ENCODE measurements around the gene TGIF1. TPM values are rescaled to one million over a fixed set of nuclear protein-coding genes. Genes with fewer than 3 reads are reported as not detected.
A peak's percentile ranks its signal among the peaks of the same experiment; 100 is the strongest.

TGIF1 gene
- polyA plus RNA-seq, 3 donors: 32.2 to 109 (median 39.8) TPM

DNA sequence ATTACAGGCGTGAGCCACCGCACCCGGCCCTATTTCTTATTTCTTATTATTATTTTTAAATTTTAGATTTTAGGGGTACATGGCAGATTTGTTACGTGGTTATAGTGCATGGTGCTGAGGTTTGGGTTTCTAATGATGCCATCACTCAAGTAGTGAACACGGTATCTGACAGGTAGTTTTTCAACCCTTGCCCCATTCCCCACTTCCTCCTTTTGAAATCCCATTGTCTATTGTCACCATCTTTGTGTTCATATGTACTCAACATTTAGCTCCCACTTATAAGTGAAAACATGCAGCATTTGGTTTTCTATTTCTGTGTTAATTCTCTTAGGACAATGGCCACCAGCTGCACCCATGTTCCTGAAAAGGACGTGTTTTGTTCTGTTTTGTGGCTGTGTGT, 39.5 kb downstream of the TGIF1 start:
- Mint-ChIP-seq H3K27me3 (ENCODE audit: low read depth in 3 of 3) (peaks cover 0 to 5% (median 0%) of the 10 kb centered on the region in 3 donors), H3K9me3 (no peaks in the 10 kb centered on the region), H3K36me3 (no peaks in the 10 kb centered on the region), H3K27ac (no peak overlapping the region), H3K4me1 (peaks cover 22% of the 10 kb centered on the region), H3K4me3 (no peak overlapping the region)
- Histone ChIP-seq H3K4me2 (replicated peaks; ENCODE audit: extremely low read depth, low read length, poor library complexity, severe bottlenecking) (no peak overlapping the region), H3K79me2 (ENCODE audit: insufficient read depth, low read length) (no peaks in the 10 kb centered on the region), H3K9me3 (replicated peaks in 1 of 2; ENCODE audit: control insufficient read depth in 1 of 2, insufficient read depth in 1 of 2, low read length in 2 of 2) (no peaks in the 10 kb centered on the region), H3K4me3 (replicated peaks in 1 of 3; ENCODE audit: low read depth in 2 of 3, low read length in 3 of 3) (no peak overlapping the region), H3K36me3 (replicated peaks in 1 of 2; ENCODE audit: control insufficient read depth in 1 of 2, insufficient read depth in 2 of 2, low read length in 2 of 2) (no peaks in the 10 kb centered on the region), H3K27me3 (ENCODE audit: control insufficient read depth in 2 of 2, insufficient read depth in 2 of 2, low read length in 2 of 2) (no peaks in the 10 kb centered on the region), H4K20me1 (ENCODE audit: insufficient read depth, low read length) (no peaks in the 10 kb centered on the region), H3K4me1 (ENCODE audit: control insufficient read depth in 1 of 2, insufficient read depth in 2 of 2, low read length in 2 of 2) (peaks cover 6 to 14% of the 10 kb centered on the region in 2 donors), H3K9ac (ENCODE audit: insufficient read depth, low read length, poor library complexity, severe bottlenecking) (no peak overlapping the region), H2AFZ (ENCODE audit: insufficient read depth, low read depth, low read length, poor library complexity, severe bottlenecking) (no peak overlapping the region), H3K27ac (ENCODE audit: low read depth in 1 of 2, low read length in 2 of 2) (no peak overlapping the region)
- no CpG with 5 or more reads among the region's 6 CpGs for WGBS (ENCODE audit: insufficient coverage)
- TF ChIP-seq, protein P1, sequence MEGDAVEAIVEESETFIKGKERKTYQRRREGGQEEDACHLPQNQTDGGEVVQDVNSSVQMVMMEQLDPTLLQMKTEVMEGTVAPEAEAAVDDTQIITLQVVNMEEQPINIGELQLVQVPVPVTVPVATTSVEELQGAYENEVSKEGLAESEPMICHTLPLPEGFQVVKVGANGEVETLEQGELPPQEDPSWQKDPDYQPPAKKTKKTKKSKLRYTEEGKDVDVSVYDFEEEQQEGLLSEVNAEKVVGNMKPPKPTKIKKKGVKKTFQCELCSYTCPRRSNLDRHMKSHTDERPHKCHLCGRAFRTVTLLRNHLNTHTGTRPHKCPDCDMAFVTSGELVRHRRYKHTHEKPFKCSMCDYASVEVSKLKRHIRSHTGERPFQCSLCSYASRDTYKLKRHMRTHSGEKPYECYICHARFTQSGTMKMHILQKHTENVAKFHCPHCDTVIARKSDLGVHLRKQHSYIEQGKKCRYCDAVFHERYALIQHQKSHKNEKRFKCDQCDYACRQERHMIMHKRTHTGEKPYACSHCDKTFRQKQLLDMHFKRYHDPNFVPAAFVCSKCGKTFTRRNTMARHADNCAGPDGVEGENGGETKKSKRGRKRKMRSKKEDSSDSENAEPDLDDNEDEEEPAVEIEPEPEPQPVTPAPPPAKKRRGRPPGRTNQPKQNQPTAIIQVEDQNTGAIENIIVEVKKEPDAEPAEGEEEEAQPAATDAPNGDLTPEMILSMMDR (IDR thresholded peaks at IDR 0.05): no peak
- intact Hi-C loops (cut with micrococcal nuclease): loop anchor here in 1 of 2 donors (10.0 kb wide), 1 partner anchor 195 kb away; no protein-coding TSS in a partner anchor
- DNase-seq: no peak

DNA sequence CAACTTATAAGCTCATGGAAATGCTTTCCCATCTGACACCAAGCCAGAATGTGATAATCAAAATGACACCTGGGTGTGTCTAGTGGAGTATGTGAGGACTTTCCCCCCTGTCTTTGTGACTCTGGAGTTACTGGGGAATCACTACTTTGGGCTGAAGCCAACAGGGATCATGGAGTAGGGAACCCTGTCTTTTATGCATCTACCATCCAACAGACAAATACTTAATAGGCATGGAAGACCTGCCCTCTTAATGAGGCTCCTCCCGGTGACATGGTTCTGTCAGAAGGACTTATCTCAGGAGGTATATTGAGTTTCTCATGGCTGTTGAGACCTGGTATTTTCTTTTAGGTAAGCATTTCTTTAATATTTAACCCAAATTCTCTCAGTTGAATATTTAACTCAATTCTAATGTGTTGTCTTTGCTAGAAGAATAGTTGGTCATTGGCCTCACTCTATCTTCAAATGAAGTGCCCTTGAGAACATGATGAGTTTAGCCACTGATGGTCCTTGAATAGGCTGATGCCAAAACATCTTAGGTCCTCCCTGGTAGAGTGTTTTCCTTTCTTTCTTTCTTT, 42.1 kb downstream of the TGIF1 start:
- no peak overlapping the region for H3K4me3 Mint-ChIP-seq
- Histone ChIP-seq H3K4me3 (replicated peaks in 1 of 3; ENCODE audit: low read depth in 2 of 3, low read length in 3 of 3) (no peak overlapping the region), H3K36me3 (replicated peaks in 1 of 2; ENCODE audit: control insufficient read depth in 1 of 2, insufficient read depth in 2 of 2, low read length in 2 of 2) (no peaks in the 10 kb centered on the region), H4K20me1 (ENCODE audit: insufficient read depth, low read length) (no peaks in the 10 kb centered on the region), H3K79me2 (ENCODE audit: insufficient read depth, low read length) (no peaks in the 10 kb centered on the region), H3K9ac (ENCODE audit: insufficient read depth, low read length, poor library complexity, severe bottlenecking) (no peak overlapping the region), H3K9me3 (replicated peaks in 1 of 2; ENCODE audit: control insufficient read depth in 1 of 2, insufficient read depth in 1 of 2, low read length in 2 of 2) (no peaks in the 10 kb centered on the region), H2AFZ (ENCODE audit: insufficient read depth, low read depth, low read length, poor library complexity, severe bottlenecking) (peak overlapping the region; percentile 3), H3K4me1 (ENCODE audit: control insufficient read depth in 1 of 2, insufficient read depth in 2 of 2, low read length in 2 of 2) (peaks cover 6 to 11% of the 10 kb centered on the region in 2 donors), H3K27ac (ENCODE audit: low read depth in 1 of 2, low read length in 2 of 2) (no peak overlapping the region), H3K4me2 (replicated peaks; ENCODE audit: extremely low read depth, low read length, poor library complexity, severe bottlenecking) (no peak overlapping the region), H3K27me3 (ENCODE audit: control insufficient read depth in 2 of 2, insufficient read depth in 2 of 2, low read length in 2 of 2) (no peaks in the 10 kb centered on the region)
- H3K9me3 Mint-ChIP-seq: no peaks in the 10 kb centered on the region
- DNase-seq: no peak
- peaks cover 20% of the 10 kb centered on the region for H3K4me1 Mint-ChIP-seq
- TF ChIP-seq, protein P1 (IDR thresholded peaks at IDR 0.05): no peak
- H3K27ac Mint-ChIP-seq: no peak overlapping the region
- intact Hi-C loops (cut with micrococcal nuclease): no loop called here
- peaks cover 0 to 3% of the 10 kb centered on the region in 2 donors for H3K36me3 Mint-ChIP-seq
- no CpG with 5 or more reads among the region's 1 CpG for WGBS (ENCODE audit: insufficient coverage)
- H3K27me3 Mint-ChIP-seq (ENCODE audit: low read depth in 3 of 3): peaks cover 0 to 3% (median 0%) of the 10 kb centered on the region in 3 donors

All from CD14-positive monocyte (primary cell).